ENCODE results near the gene ZDHHC20. TPM values are rescaled to one million over a fixed set of nuclear protein-coding genes. Genes with fewer than 3 reads are reported as not detected.

ZDHHC20 gene
- total and polyA plus RNA-seq, 2 of the 4 experiments (the other 2 are of a cell fraction), result 16.1 to 72.4 TPM

- intact Hi-C loops (cut with micrococcal nuclease), result no loop called here
- ChIA-PET POLR2A (ENCODE audit: unreplicated experiment) (no interaction called here), CTCF (no interaction called here)
Measured at GRCh38 chr13:21338639-21339278, 120.3 kb downstream of the ZDHHC20 start.

More at GRCh38 chr13:21338639-21339278, 120.3 kb downstream of the ZDHHC20 start:
- H2AK9ac ChIP-seq (replicated peaks; ENCODE audit: low read depth, low read length, poor library complexity), result no peak overlapping the region
- no peak for TF ChIP-seq ELK1 (IDR thresholded peaks at IDR 0.05; ENCODE audit: borderline replicate concordance, low read depth, low read length)
- TF ChIP-seq BHLHE40 (IDR thresholded peaks at IDR 0.05; ENCODE audit: low read depth, low read length), result no peak
- TF ChIP-seq RCOR1 (IDR thresholded peaks at IDR 0.05; ENCODE audit: insufficient replicate concordance, low read length), result no peak
- no peak for TF ChIP-seq CEBPB (IDR thresholded peaks at IDR 0.05; ENCODE audit: low read depth, low read length)
- no peak for TF ChIP-seq SMC3 (IDR thresholded peaks at IDR 0.05; ENCODE audit: low read depth, low read length)
- TF ChIP-seq USF2 (IDR thresholded peaks at IDR 0.05; ENCODE audit: low read depth, low read length), result no peak
- no peak for TF ChIP-seq MAFK (IDR thresholded peaks at IDR 0.05; ENCODE audit: low read depth, low read length)
- no peak for TF ChIP-seq MXI1 (IDR thresholded peaks at IDR 0.05; ENCODE audit: borderline replicate concordance, low read depth, low read length)
- no peak for TF ChIP-seq CTCF (conservative IDR thresholded peaks at IDR 0.05; ENCODE audit: low read depth, low read length)
- no peak for TF ChIP-seq MAZ (IDR thresholded peaks at IDR 0.05; ENCODE audit: borderline replicate concordance, low read depth, low read length)
- no peak for TF ChIP-seq NFE2L2 (IDR thresholded peaks at IDR 0.05; ENCODE audit: low read depth, low read length)
- no peak for TF ChIP-seq FOS (IDR thresholded peaks at IDR 0.05; ENCODE audit: low read depth, low read length)
- TF ChIP-seq RFX5 (IDR thresholded peaks at IDR 0.05; ENCODE audit: low read depth, low read length), result no peak
- no peak overlapping the region for H3K18ac ChIP-seq (ENCODE audit: low read depth, low read length)
- H4K8ac ChIP-seq (ENCODE audit: low read depth in 2 of 2, low read length in 2 of 2), result no peak overlapping the region
- no peaks in the 10 kb centered on the region for H3K79me1 ChIP-seq (ENCODE audit: low read depth in 1 of 2, low read length in 2 of 2)
- H2AFZ ChIP-seq (replicated peaks; ENCODE audit: low read length, poor library complexity), result no peak overlapping the region
- in situ Hi-C loops (cut with MboI; ENCODE audit: low sequenced_read_pairs), result no loop called here
- no peak overlapping the region for H3K4ac ChIP-seq (ENCODE audit: low read depth, low read length)
- H3K9ac ChIP-seq (ENCODE audit: low read depth, low read length), result no peak overlapping the region
- dilution Hi-C loops (cut with HindIII; ENCODE audit: low sequenced_read_pairs, unreplicated experiment), result no loop called here
- H3K36me3 ChIP-seq (ENCODE audit: control insufficient read depth, insufficient read depth, low read length), result no peaks in the 10 kb centered on the region
- no peaks in the 10 kb centered on the region for H3K9me3 ChIP-seq (ENCODE audit: control insufficient read depth, insufficient read depth, low read length)
- no peaks in the 10 kb centered on the region for H4K20me1 ChIP-seq (ENCODE audit: insufficient read depth, low read length)
- no peak overlapping the region for H3K4me2 ChIP-seq (ENCODE audit: low read depth, low read length)
- DNase-seq (no peak), ATAC-seq (ENCODE audit: low read depth) (no peak)
- no peaks in the 10 kb centered on the region for H3K4me1 ChIP-seq (ENCODE audit: control insufficient read depth, insufficient read depth, low read length)
- no peak overlapping the region for H3K4me3 ChIP-seq (ENCODE audit: insufficient read depth, low read depth, low read length)
- WGBS, 2 experiments (ENCODE audit: extremely low coverage in 2 of 2, insufficient read length in 1 of 2), result no CpG with 5 or more reads among the region's 4 CpGs
- H4K91ac ChIP-seq (ENCODE audit: insufficient read depth, low read depth, low read length), result no peak overlapping the region
- H3K27ac ChIP-seq (ENCODE audit: insufficient read depth, low read length), result no peak overlapping the region
- H3K27me3 ChIP-seq (ENCODE audit: control insufficient read depth, insufficient read depth, low read length), result peaks cover 9% of the 10 kb centered on the region
- BruUV-seq (replicated peaks), result no TSS peak
- H3K23ac ChIP-seq (ENCODE audit: low read depth, low read length), result no peak overlapping the region
- H3K9me1 ChIP-seq (ENCODE audit: insufficient read depth, low read length), result no peaks in the 10 kb centered on the region
- H3K14ac ChIP-seq (replicated peaks; ENCODE audit: low read depth, low read length), result no peak overlapping the region
- no peak overlapping the region for H2BK15ac ChIP-seq (ENCODE audit: low read depth, low read length)
- H2BK120ac ChIP-seq (ENCODE audit: low read depth, low read length), result no peak overlapping the region
- H4K5ac ChIP-seq (ENCODE audit: low read depth, low read length), result no peak overlapping the region
- no peak overlapping the region for H3K56ac ChIP-seq (ENCODE audit: extremely low read depth, insufficient read depth, low read length)
- H2BK5ac ChIP-seq (ENCODE audit: low read depth, low read length, poor library complexity, severe bottlenecking), result no peak overlapping the region
- no peak overlapping the region for H2AK5ac ChIP-seq (ENCODE audit: low read depth, low read length)
- no peak overlapping the region for H2BK20ac ChIP-seq (ENCODE audit: low read depth, low read length)
